GM12878 (cell line): ENCODE results near the gene DNMT1. TPM values are rescaled to one million over a fixed set of nuclear protein-coding genes. Genes with fewer than 3 reads are reported as not detected.

ENCODE experiments used
- ATAC-seq: fragments of 200-7000 bp; cut with Tn5 transposase; 3 replicates; pipeline ENCODE4 v1.9.1; 2020; ENCODE audit warnings: mild to moderate bottlenecking, moderate library complexity
- BruUV-seq: library from RNA; stranded (reverse); fragments of 400-500 nt; replicated peaks from 2 replicates; lab custom pipeline; 2021; lab: Mats Ljungman, UMichigan
- CTCF ChIA-PET: fragments of 300-600 bp; sonication (Branson Sonifier 250); formaldehyde crosslinking; extraction: SDS; loops from one replicate; lab custom pipeline; 2021; ENCODE audit warnings: inconsistent platforms; lab: Yijun Ruan, JAX
- POLR2A ChIA-PET: fragments of 350-600 bp; formaldehyde crosslinking; extraction: SDS; loops from one replicate; lab custom pipeline; 2021; ENCODE audit warnings: inconsistent platforms; lab: Charles Lee
- RAD21 ChIA-PET: fragments of 300-600 bp; sonication (Branson Sonifier 250); formaldehyde crosslinking; loops from one replicate; lab custom pipeline; 2023; ENCODE audit warnings: antibody characterized with exemption; ENCODE audit not compliant: unreplicated experiment; lab: Charles Lee
- SMC1A ChIA-PET: fragments of 300-600 bp; sonication (Branson Sonifier 250); formaldehyde crosslinking; loops from one replicate; lab custom pipeline; 2023; ENCODE audit not compliant: unreplicated experiment, uncharacterized antibody; lab: Charles Lee
- DNase-seq: peaks from one replicate; pipeline ENCODE4 v3.0.0-alpha.2; 2011; ENCODE audit warnings: low read depth, low spot score
- FAIRE-seq: peaks from 3 replicates; lab custom pipeline; 2011; peaks lifted over from hg19 to GRCh38; lab: Jason Lieb, UNC
- H2AFZ ChIP-seq: 2 replicates; pipeline ENCODE4 v1.6.0; 2011; ENCODE audit warnings: low read depth, low read length, control low read depth; ENCODE audit not compliant: control insufficient read depth
- H3K27ac ChIP-seq: 2 replicates; pipeline ENCODE4 v1.5.1; 2011; ENCODE audit warnings: control low read depth; ENCODE audit not compliant: control insufficient read depth, insufficient read depth
- H3K27me3 ChIP-seq, 2 experiments: replicated peaks in 1 of 2; 2 replicates each; pipeline versions ENCODE4 v1.6.0 to v1.6.1; 2011; ENCODE audit warnings: low read length in 1 of 2; ENCODE audit not compliant: control insufficient read depth in 2 of 2, insufficient read depth in 2 of 2
- H3K36me3 ChIP-seq, 2 experiments: 2 replicates each; pipeline ENCODE4 v1.5.1; 2011; ENCODE audit warnings: low read length in 1 of 2; ENCODE audit not compliant: control insufficient read depth in 2 of 2, insufficient read depth in 2 of 2
- H3K4me1 ChIP-seq: 2 replicates; pipeline ENCODE4 v1.6.1; 2011; ENCODE audit warnings: mild to moderate bottlenecking, low read length, moderate library complexity, mixed read lengths; ENCODE audit not compliant: control insufficient read depth, insufficient read depth
- H3K4me2 ChIP-seq: 2 replicates; pipeline ENCODE4 v1.6.0; 2011; ENCODE audit warnings: control low read depth; ENCODE audit not compliant: control insufficient read depth, insufficient read depth
- H3K4me3 ChIP-seq: fragments of 200-600 bp; sonication (generic); 2 replicates; pipeline ENCODE4 v1.5.1; 2016
- H3K79me2 ChIP-seq: 2 replicates; pipeline ENCODE4 v1.6.0; 2011; ENCODE audit warnings: low read length; ENCODE audit not compliant: control insufficient read depth, insufficient read depth
- H3K9ac ChIP-seq: 2 replicates; pipeline ENCODE4 v1.8.0; 2011; ENCODE audit warnings: low read length, control low read depth, mixed read lengths; ENCODE audit not compliant: control insufficient read depth, insufficient read depth
- H3K9me3 ChIP-seq: replicated peaks from 3 replicates; pipeline ENCODE4 v1.5.1; 2011; ENCODE audit warnings: mild to moderate bottlenecking, low read length; ENCODE audit not compliant: control insufficient read depth, insufficient read depth
- H4K20me1 ChIP-seq: 2 replicates; pipeline ENCODE4 v1.6.0; 2011; ENCODE audit not compliant: control insufficient read depth, insufficient read depth
- CBFB ChIP-seq: IDR thresholded peaks from 2 replicates; pipeline ENCODE4 v1.6.1; 2016; ENCODE audit warnings: antibody characterized with exemption, low read depth
- CREM ChIP-seq: IDR thresholded peaks from 2 replicates; pipeline ENCODE4 v1.6.1; 2014; ENCODE audit warnings: antibody characterized with exemption, low read depth
- FOS ChIP-seq: IDR thresholded peaks from 3 replicates; pipeline ENCODE4 v1.6.1; 2011; ENCODE audit warnings: borderline replicate concordance; ENCODE audit not compliant: insufficient read length; ENCODE audit errors: extremely low read depth
- GABPA ChIP-seq: IDR thresholded peaks from 2 replicates; pipeline ENCODE4 v1.6.1; 2014; ENCODE audit warnings: antibody characterized with exemption, low read depth, mild to moderate bottlenecking, inconsistent platforms
- HCFC1 ChIP-seq: fragments of 150-350 bp; IDR thresholded peaks from 2 replicates; pipeline ENCODE4 v1.6.1; 2014; ENCODE audit warnings: low read length
- HDAC2 ChIP-seq: fragments of 200-600 bp; sonication (generic); IDR thresholded peaks from 2 replicates; pipeline ENCODE4 v1.6.1; 2017
- KLF5 ChIP-seq: fragments of 450-650 bp; IDR thresholded peaks from 2 replicates; pipeline ENCODE4 v1.6.1; 2014; ENCODE audit warnings: mild to moderate bottlenecking; ENCODE audit not compliant: partially characterized antibody
- SMC3 ChIP-seq: IDR thresholded peaks from 2 replicates; pipeline ENCODE4 v1.6.1; 2011; ENCODE audit warnings: low read length, improper control_type of control experiment, borderline replicate concordance
- SREBF1 ChIP-seq: IDR thresholded peaks from 2 replicates; pipeline ENCODE4 v1.6.1; 2012; ENCODE audit warnings: mild to moderate bottlenecking, low read length
- TARDBP ChIP-seq: IDR thresholded peaks from 2 replicates; pipeline ENCODE4 v1.6.1; 2016; ENCODE audit warnings: borderline replicate concordance
- TCF7 ChIP-seq: IDR thresholded peaks from 2 replicates; pipeline ENCODE4 v1.6.1; 2014; ENCODE audit warnings: antibody characterized with exemption, borderline replicate concordance
- YY1 ChIP-seq: IDR thresholded peaks from 2 replicates; pipeline ENCODE4 v1.6.1; 2011; ENCODE audit warnings: low read depth, mild to moderate bottlenecking, low read length
- ZNF24 ChIP-seq: fragments of 450-650 bp; IDR thresholded peaks from 2 replicates; pipeline ENCODE4 v1.6.1; 2017; ENCODE audit warnings: antibody characterized with exemption, mild to moderate bottlenecking
- WGBS: methylation state at CpG from one replicate; pipeline ENCODE4 v1.1.6; 2016; ENCODE audit warnings: low lambda C conversion rate; ENCODE audit not compliant: insufficient replicate concordance, insufficient coverage; ENCODE audit errors: missing lambda C conversion rate; 5-methylcytosine and 5-hydroxymethylcytosine counted together
- in situ Hi-C: fragments of 300-500 bp; cut with MboI; formaldehyde crosslinking; loops from 9 replicates; pipeline ENCODE4 v1.14.3; 2018; ENCODE audit warnings: mixed read lengths
- intact Hi-C: fragments of 100-400 bp; cut with micrococcal nuclease; formaldehyde crosslinking; loops from one replicate; pipeline ENCODE4 v1.14.2; 2022; ENCODE audit not compliant: unreplicated experiment
- polyA plus RNA-seq, 11 experiments: library from polyadenylated mRNA; depleted of rRNA in 4 of 11; unstranded in 6 of 11; stranded (reverse) in 5 of 11; fragments of >200 nt; fragmentation: Nextera tagmentation in 4 of 11; fragmentation: Illumina TruSeq in 1 of 11; extraction: Ambion mirVana in 4 of 11; extraction: Trizol in 1 of 11; gene quantifications; 1 replicate in 1 of 11; 2 replicates in 10 of 11; pipeline versions ENCODE4 v1.2.1 to v1.2.3, GENCODE V29; 2011 to 2016; ENCODE audit warnings: inconsistent platforms in 2 of 11, missing spikeins in 2 of 11, low read depth in 1 of 11
- total RNA-seq, 4 experiments: library from RNA; depleted of rRNA in 3 of 4; stranded (reverse); fragments of >200 nt in 3 of 4; fragmentation: Illumina TruSeq in 1 of 4; extraction: Trizol in 1 of 4; gene quantifications; 2 replicates each; pipeline versions ENCODE4 v1.2.1 to v1.2.3, GENCODE V29; 2013 to 2021
- TF ChIP-seq, protein P1 (sequence below): IDR thresholded peaks from 2 replicates; pipeline ENCODE4 v1.6.1; 2012; ENCODE audit warnings: low read depth, low read length, improper control_type of control experiment

The DNMT1 gene
- total and polyA plus RNA-seq, 10 of the 15 experiments (the other 5 are each of a cell fraction or from before 2014, with no cell fraction given) = 70.0 to 290 (median 133) TPM

DNA sequence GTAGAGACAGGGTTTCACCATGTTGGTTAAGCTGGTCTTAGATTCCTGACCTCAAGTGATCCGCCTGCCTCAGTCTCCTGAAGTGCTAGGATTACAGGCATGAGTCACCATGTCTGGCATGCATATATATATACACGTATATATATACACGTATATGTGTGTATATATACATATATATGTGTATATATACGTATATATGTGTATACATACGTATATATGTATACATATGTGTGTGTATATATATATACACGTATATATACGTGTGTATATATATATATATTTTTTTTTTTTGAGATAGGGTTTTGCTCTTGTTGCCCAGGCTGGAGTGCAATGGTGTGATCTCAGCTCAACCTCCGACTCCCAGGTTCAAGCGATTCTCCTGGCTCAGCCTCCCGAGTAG is 11.9 kb downstream of the DNMT1 start:
- H3K4me3 ChIP-seq = no peak overlapping the region
- no peak for TF ChIP-seq TCF7
- no peak overlapping the region for H3K4me2 ChIP-seq
- ATAC-seq = no peak
- RAD21 ChIA-PET = no interaction called here
- BruUV-seq = no TSS peak
- no peaks in the 10 kb centered on the region for H3K4me1 ChIP-seq
- H3K27ac ChIP-seq = no peak overlapping the region
- DNase-seq = no peak
- intact Hi-C loops = no loop called here
- H3K27me3 ChIP-seq = no peaks in the 10 kb centered on the region
- CTCF ChIA-PET = interaction anchor here (2.0 kb wide), 1 partner anchor 67 kb away, joined by 6 read pairs; no protein-coding TSS in a partner anchor
- H3K9ac ChIP-seq = no peak overlapping the region
- no peak overlapping the region for H2AFZ ChIP-seq
- SMC1A ChIA-PET = interaction anchor here (2.1 kb wide), 1 partner anchor 67 kb away, joined by 8 read pairs; no protein-coding TSS in a partner anchor
- FAIRE-seq = no peak
- H3K79me2 ChIP-seq = peaks cover 38% of the 10 kb centered on the region
- in situ Hi-C loops = no loop called here
- H3K9me3 ChIP-seq = no peaks in the 10 kb centered on the region
- 82% methylated on average over 10 of the region's 10 CpGs for WGBS
- POLR2A ChIA-PET = no interaction called here
- H4K20me1 ChIP-seq = no peaks in the 10 kb centered on the region
- peaks cover 22 to 35% of the 10 kb centered on the region in 2 experiments for H3K36me3 ChIP-seq

DNA sequence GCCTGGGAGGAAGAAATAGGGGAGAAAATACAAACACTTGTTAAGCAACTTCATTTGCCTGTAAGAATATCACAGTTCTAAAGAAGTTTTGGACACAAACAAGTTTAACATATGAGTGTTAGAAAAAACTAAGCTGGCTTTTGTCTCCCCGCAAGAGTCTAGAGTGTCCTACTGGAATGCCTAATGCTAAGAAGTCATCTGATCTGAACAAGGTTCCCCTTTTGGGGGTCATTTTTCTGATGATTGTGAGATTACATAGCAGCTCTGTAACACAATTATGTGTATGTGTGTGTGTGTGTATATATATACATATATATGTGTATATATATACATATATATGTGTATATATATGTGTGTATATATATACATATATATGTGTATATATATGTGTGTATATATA is 12.7 kb downstream of the DNMT1 start:
- POLR2A ChIA-PET = interaction anchor here (0.6 kb wide), 1 partner anchor 37 kb away, joined by 3 read pairs; no protein-coding TSS in a partner anchor
- CTCF ChIA-PET = interaction anchor here (0.5 to 2.0 kb wide), 2 partner anchors 68 to 161 kb away, joined by 3 to 6 read pairs; no protein-coding TSS in a partner anchor
- FAIRE-seq = no peak
- no peak overlapping the region for H3K9ac ChIP-seq
- SMC1A ChIA-PET = interaction anchor here (1.4 to 2.1 kb wide), 4 partner anchors 15 to 69 kb away, joined by 3 to 8 read pairs (median 4); no protein-coding TSS in a partner anchor
- no peak overlapping the region for H2AFZ ChIP-seq
- H3K27me3 ChIP-seq = no peaks in the 10 kb centered on the region
- H3K4me3 ChIP-seq = no peak overlapping the region
- WGBS = 93% methylated on average over 1 of the region's 1 CpG
- ATAC-seq = no peak
- in situ Hi-C loops = no loop called here
- no TSS peak for BruUV-seq
- peaks cover 23 to 30% of the 10 kb centered on the region in 2 experiments for H3K36me3 ChIP-seq
- RAD21 ChIA-PET = no interaction called here
- no peaks in the 10 kb centered on the region for H4K20me1 ChIP-seq
- H3K4me2 ChIP-seq = no peak overlapping the region
- no peaks in the 10 kb centered on the region for H3K4me1 ChIP-seq
- peaks cover 31% of the 10 kb centered on the region for H3K79me2 ChIP-seq
- TF ChIP-seq FOS (no peak), GABPA (no peak), CBFB (no peak), YY1 (no peak), TARDBP (no peak), SMC3 (no peak), CREM (no peak), ZNF24 (no peak), SREBF1 (no peak), HCFC1 (no peak), HDAC2 (no peak), KLF5 (no peak)
- TF ChIP-seq, protein P1, sequence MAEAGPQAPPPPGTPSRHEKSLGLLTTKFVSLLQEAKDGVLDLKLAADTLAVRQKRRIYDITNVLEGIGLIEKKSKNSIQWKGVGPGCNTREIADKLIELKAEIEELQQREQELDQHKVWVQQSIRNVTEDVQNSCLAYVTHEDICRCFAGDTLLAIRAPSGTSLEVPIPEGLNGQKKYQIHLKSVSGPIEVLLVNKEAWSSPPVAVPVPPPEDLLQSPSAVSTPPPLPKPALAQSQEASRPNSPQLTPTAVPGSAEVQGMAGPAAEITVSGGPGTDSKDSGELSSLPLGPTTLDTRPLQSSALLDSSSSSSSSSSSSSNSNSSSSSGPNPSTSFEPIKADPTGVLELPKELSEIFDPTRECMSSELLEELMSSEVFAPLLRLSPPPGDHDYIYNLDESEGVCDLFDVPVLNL = no peak
- TF ChIP-seq, all 136 proteins: peak for 0
- no peaks in the 10 kb centered on the region for H3K9me3 ChIP-seq
- no peak overlapping the region for H3K27ac ChIP-seq
- no peak for DNase-seq
- intact Hi-C loops = no loop called here
